Measurements from ENCODE around the gene FAM200A. TPM values are rescaled to one million over a fixed set of nuclear protein-coding genes. Genes with fewer than 3 reads are reported as not detected.
A peak's percentile ranks its signal among the peaks of the same experiment; 100 is the strongest.

The FAM200A gene
- total and polyA plus RNA-seq, 2 of the 8 experiments (the other 6 are each of a cell fraction or from before 2014, with no cell fraction given), result 4.3 to 7.5 TPM

GRCh38 chr7:99560834-99561736 lies 9.2 kb upstream of the FAM200A start:
- Histone ChIP-seq H3K4me3 (ENCODE audit: extremely low read depth in 1 of 4, insufficient read depth in 2 of 4, low read depth in 3 of 4, low read length in 4 of 4) (no peak overlapping the region), H3K9me3 (ENCODE audit: insufficient read depth in 2 of 2, low read depth in 1 of 2, low read length in 1 of 2) (no peaks in the 10 kb centered on the region), H4K91ac (replicated peaks; ENCODE audit: insufficient read length, low read length) (no peak overlapping the region), H3K18ac (ENCODE audit: extremely low read depth, low read length) (no peak overlapping the region), H3K4me1 (replicated peaks in 1 of 4; ENCODE audit: control insufficient read depth in 3 of 4, insufficient read depth in 4 of 4, low read length in 3 of 4) (peaks cover 0 to 7% (median 0%) of the 10 kb centered on the region in 4 experiments; a peak in 5 of 7 replicates), H2AFZ (ENCODE audit: low read length) (no peak overlapping the region), H4K8ac (ENCODE audit: extremely low read depth, insufficient read depth, low read length) (no peak overlapping the region), H3K4me2 (ENCODE audit: insufficient read depth in 1 of 2, low read depth in 2 of 2, low read length in 2 of 2) (no peak overlapping the region), H4K20me1 (replicated peaks in 1 of 2; ENCODE audit: control insufficient read depth in 1 of 2, insufficient read depth in 2 of 2, low read length in 2 of 2) (peaks cover 0 to 12% of the 10 kb centered on the region in 2 experiments), H3K56ac (replicated peaks; ENCODE audit: insufficient read length, low read depth, low read length) (no peak overlapping the region), H3K27me3 (replicated peaks in 1 of 4; ENCODE audit: control insufficient read depth in 3 of 4, extremely low read depth in 1 of 4, insufficient read depth in 3 of 4, low read length in 3 of 4) (no peaks in the 10 kb centered on the region), H3K79me1 (ENCODE audit: low read depth, low read length) (peaks cover 7% of the 10 kb centered on the region), H3K23me2 (ENCODE audit: low read depth, low read length) (peaks cover 3% of the 10 kb centered on the region), H2BK20ac (ENCODE audit: low read length) (no peak overlapping the region), H2BK120ac (replicated peaks; ENCODE audit: low read depth, low read length) (no peak overlapping the region), H3K14ac (ENCODE audit: insufficient read length) (no peak overlapping the region), H2BK15ac (ENCODE audit: low read length) (no peak overlapping the region), H2AK5ac (ENCODE audit: low read depth, low read length) (no peak overlapping the region), H4K5ac (ENCODE audit: insufficient read length, low read depth, low read length) (no peak overlapping the region), H2BK12ac (ENCODE audit: low read depth, low read length) (no peak overlapping the region), H3K36me3 (ENCODE audit: control insufficient read depth in 2 of 4, insufficient read depth in 4 of 4, low read length in 3 of 4) (peaks cover 18 to 56% (median 37%) of the 10 kb centered on the region in 4 experiments), H3K9ac (replicated peaks in 1 of 4; ENCODE audit: extremely low read depth in 1 of 4, low read depth in 3 of 4, low read length in 3 of 4) (peak overlapping the region in 1 of 4 experiments; percentile 40; a peak in 1 of 7 replicates), H2BK5ac (ENCODE audit: low read depth, low read length) (no peak overlapping the region), H3K27ac (ENCODE audit: low read depth, low read length) (no peak overlapping the region), H3K79me2 (ENCODE audit: control insufficient read depth in 1 of 2, insufficient read depth in 2 of 2, low read length in 2 of 2) (peaks cover 5 to 38% of the 10 kb centered on the region in 2 experiments), H3K4ac (replicated peaks; ENCODE audit: insufficient read length, low read depth, low read length) (no peak overlapping the region), H3K23ac (ENCODE audit: insufficient read length) (no peak overlapping the region)
- FAIRE-seq (no peak), DNase-seq (ENCODE audit: low read depth in 1 of 2, low spot score in 2 of 2) (no peak)
- POLR2A ChIA-PET (ENCODE audit: partially characterized antibody), result no interaction called here
- CTCF ChIA-PET (ENCODE audit: partially characterized antibody), result interaction anchor here (0.8 to 2.5 kb wide), 3 partner anchors 38 to 55 kb away, joined by 3 to 10 read pairs (median 3); no protein-coding TSS in a partner anchor
- 89% methylated on average over 7 of the region's 7 CpGs; no CpG with 5 or more reads in 1 of the 2 experiments for WGBS, 2 experiments (ENCODE audit: extremely low coverage in 1 of 2, insufficient coverage in 1 of 2, insufficient read length in 1 of 2, insufficient replicate concordance in 2 of 2, low coverage in 1 of 2, low lambda C conversion rate in 2 of 2, missing lambda C conversion rate in 1 of 2)
- TF ChIP-seq SAP30 (IDR thresholded peaks at IDR 0.05; ENCODE audit: insufficient read depth, insufficient replicate concordance, low read length) (no peak), HDAC6 (IDR thresholded peaks at IDR 0.05; ENCODE audit: low read depth, low read length) (no peak), BRCA1 (IDR thresholded peaks at IDR 0.05; ENCODE audit: low read depth, low read length) (no peak), RAD21 (IDR thresholded peaks at IDR 0.05 in 1 of 2, conservative IDR thresholded peaks at IDR 0.05 in 1 of 2; ENCODE audit: low read depth in 2 of 2, low read length in 2 of 2) (no peak), RFX5 (IDR thresholded peaks at IDR 0.05; ENCODE audit: borderline replicate concordance, low read depth, low read length) (no peak), CHD2 (IDR thresholded peaks at IDR 0.05; ENCODE audit: low read length) (no peak), SP1 (IDR thresholded peaks at IDR 0.05; ENCODE audit: low read depth, low read length) (no peak), RBBP5 (IDR thresholded peaks at IDR 0.05; ENCODE audit: borderline replicate concordance, low read depth, low read length) (no peak), JUN (IDR thresholded peaks at IDR 0.05; ENCODE audit: low read depth, low read length) (no peak), SP4 (IDR thresholded peaks at IDR 0.05; ENCODE audit: low read length) (no peak), CHD1 (IDR thresholded peaks at IDR 0.05; ENCODE audit: low read depth, low read length) (no peak), EP300 (IDR thresholded peaks at IDR 0.05; ENCODE audit: borderline replicate concordance in 1 of 2, low read depth in 2 of 2, low read length in 2 of 2) (no peak)

All from H1 (cell line).